Measurements from ENCODE around the gene NDNF. TPM values are rescaled to one million over a fixed set of nuclear protein-coding genes. Genes with fewer than 3 reads are reported as not detected.

The NDNF gene
- polyA plus RNA-seq, 3 donors: not detected

DNA sequence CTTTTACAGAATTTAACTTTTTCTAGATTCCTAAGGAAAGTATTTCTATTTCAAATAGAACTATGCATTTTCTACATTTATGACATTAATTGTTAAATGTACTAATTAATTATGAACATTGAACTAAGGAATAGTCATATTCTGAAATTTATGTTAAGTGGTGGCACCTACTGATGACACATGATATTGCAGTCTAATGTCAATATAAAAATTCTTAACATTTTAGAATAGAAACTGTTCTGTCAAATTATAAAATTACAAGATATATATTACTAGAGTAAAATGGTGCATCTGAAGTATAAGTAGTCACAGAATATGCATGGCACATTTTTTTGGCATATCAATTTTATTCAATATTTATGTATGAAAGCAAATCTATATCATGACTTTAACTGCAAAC is 40.2 kb upstream of the NDNF start:
- no peak overlapping the region for H3K4me3 Mint-ChIP-seq
- peak in 1 of 3 donors; percentile 7 for DNase-seq
- Histone ChIP-seq H3K9ac (ENCODE audit: insufficient read depth, low read length, poor library complexity, severe bottlenecking) (no peak overlapping the region), H3K27ac (ENCODE audit: low read depth in 1 of 2, low read length in 2 of 2) (no peak overlapping the region), H3K4me1 (ENCODE audit: control insufficient read depth in 1 of 2, insufficient read depth in 2 of 2, low read length in 2 of 2) (no peaks in the 10 kb centered on the region), H4K20me1 (ENCODE audit: insufficient read depth, low read length) (no peaks in the 10 kb centered on the region), H2AFZ (ENCODE audit: insufficient read depth, low read depth, low read length, poor library complexity, severe bottlenecking) (no peak overlapping the region), H3K36me3 (replicated peaks in 1 of 2; ENCODE audit: control insufficient read depth in 1 of 2, insufficient read depth in 2 of 2, low read length in 2 of 2) (no peaks in the 10 kb centered on the region), H3K79me2 (ENCODE audit: insufficient read depth, low read length) (no peaks in the 10 kb centered on the region), H3K4me3 (replicated peaks in 1 of 3; ENCODE audit: low read depth in 2 of 3, low read length in 3 of 3) (no peak overlapping the region), H3K4me2 (replicated peaks; ENCODE audit: extremely low read depth, low read length, poor library complexity, severe bottlenecking) (no peak overlapping the region), H3K27me3 (ENCODE audit: control insufficient read depth in 2 of 2, insufficient read depth in 2 of 2, low read length in 2 of 2) (no peaks in the 10 kb centered on the region), H3K9me3 (replicated peaks in 1 of 2; ENCODE audit: control insufficient read depth in 1 of 2, insufficient read depth in 1 of 2, low read length in 2 of 2) (no peaks in the 10 kb centered on the region)
- no peak overlapping the region for H3K27ac Mint-ChIP-seq
- H3K9me3 Mint-ChIP-seq: no peaks in the 10 kb centered on the region
- H3K4me1 Mint-ChIP-seq: peaks cover 4% of the 10 kb centered on the region
- peaks cover 3 to 7% (median 4%) of the 10 kb centered on the region in 3 donors for H3K27me3 Mint-ChIP-seq (ENCODE audit: low read depth in 3 of 3)
- intact Hi-C loops (cut with micrococcal nuclease): no loop called here
- TF ChIP-seq CTCF (IDR thresholded peaks at IDR 0.05): peak; percentile 75
- no peaks in the 10 kb centered on the region for H3K36me3 Mint-ChIP-seq

DNA sequence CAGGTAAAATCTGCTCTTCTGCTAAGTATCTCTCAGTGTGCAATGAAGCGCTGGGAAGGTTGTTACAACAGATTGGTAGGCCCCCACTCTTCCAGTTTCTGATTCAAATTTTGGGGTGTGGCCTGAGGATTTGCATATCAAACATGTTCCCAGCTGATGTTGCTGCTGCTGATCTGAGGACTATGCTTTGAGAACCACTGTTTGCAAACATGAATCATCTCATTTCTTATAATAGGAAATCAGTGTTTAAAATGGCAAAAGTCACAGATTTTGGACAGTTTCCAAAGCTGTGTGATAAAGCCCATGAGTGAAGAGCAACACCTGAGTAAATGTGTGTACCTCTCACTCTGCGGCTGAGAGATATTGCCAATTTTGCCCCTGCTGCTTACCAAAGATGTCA is 36.2 kb upstream of the NDNF start:
- intact Hi-C loops (cut with micrococcal nuclease): no loop called here
- Histone ChIP-seq H3K9me3 (replicated peaks in 1 of 2; ENCODE audit: control insufficient read depth in 1 of 2, insufficient read depth in 1 of 2, low read length in 2 of 2) (no peaks in the 10 kb centered on the region), H3K27ac (ENCODE audit: low read depth in 1 of 2, low read length in 2 of 2) (no peak overlapping the region), H3K79me2 (ENCODE audit: insufficient read depth, low read length) (no peaks in the 10 kb centered on the region), H2AFZ (ENCODE audit: insufficient read depth, low read depth, low read length, poor library complexity, severe bottlenecking) (no peak overlapping the region), H3K27me3 (ENCODE audit: control insufficient read depth in 2 of 2, insufficient read depth in 2 of 2, low read length in 2 of 2) (peaks cover 0 to 13% of the 10 kb centered on the region in 2 donors), H3K4me2 (replicated peaks; ENCODE audit: extremely low read depth, low read length, poor library complexity, severe bottlenecking) (no peak overlapping the region), H4K20me1 (ENCODE audit: insufficient read depth, low read length) (no peaks in the 10 kb centered on the region), H3K4me1 (ENCODE audit: control insufficient read depth in 1 of 2, insufficient read depth in 2 of 2, low read length in 2 of 2) (no peaks in the 10 kb centered on the region), H3K4me3 (replicated peaks in 1 of 3; ENCODE audit: low read depth in 2 of 3, low read length in 3 of 3) (no peak overlapping the region), H3K36me3 (replicated peaks in 1 of 2; ENCODE audit: control insufficient read depth in 1 of 2, insufficient read depth in 2 of 2, low read length in 2 of 2) (no peaks in the 10 kb centered on the region), H3K9ac (ENCODE audit: insufficient read depth, low read length, poor library complexity, severe bottlenecking) (no peak overlapping the region)
- Mint-ChIP-seq H3K4me1 (no peaks in the 10 kb centered on the region), H3K4me3 (no peak overlapping the region), H3K27me3 (ENCODE audit: low read depth in 3 of 3) (peaks cover 1 to 18% (median 8%) of the 10 kb centered on the region in 3 donors), H3K27ac (no peak overlapping the region), H3K9me3 (peaks cover 0 to 1% (median 0%) of the 10 kb centered on the region in 7 donors), H3K36me3 (no peaks in the 10 kb centered on the region)
- TF ChIP-seq CTCF (IDR thresholded peaks at IDR 0.05): no peak
- no peak for DNase-seq
- no CpG with 5 or more reads among the region's 2 CpGs for WGBS (ENCODE audit: insufficient coverage)
